GM12891 (cell line): ENCODE data around the gene AKAP9.

Source experiments
- POLR2A ChIP-seq: IDR thresholded peaks from 2 replicates; pipeline ENCODE4 v1.6.1; 2011; ENCODE audit warnings: low read depth, low read length, control low read depth
- POLR2AphosphoS5 ChIP-seq: IDR thresholded peaks from 2 replicates; pipeline ENCODE4 v1.6.1; 2011; ENCODE audit warnings: low read depth, low read length, control low read depth
- SPI1 ChIP-seq: IDR thresholded peaks from 2 replicates; pipeline ENCODE4 v1.6.1; 2011; ENCODE audit warnings: low read depth, low read length, control low read depth
- TAF1 ChIP-seq: IDR thresholded peaks from 2 replicates; pipeline ENCODE4 v1.6.1; 2011; ENCODE audit warnings: low read depth, low read length, control low read depth

DNA sequence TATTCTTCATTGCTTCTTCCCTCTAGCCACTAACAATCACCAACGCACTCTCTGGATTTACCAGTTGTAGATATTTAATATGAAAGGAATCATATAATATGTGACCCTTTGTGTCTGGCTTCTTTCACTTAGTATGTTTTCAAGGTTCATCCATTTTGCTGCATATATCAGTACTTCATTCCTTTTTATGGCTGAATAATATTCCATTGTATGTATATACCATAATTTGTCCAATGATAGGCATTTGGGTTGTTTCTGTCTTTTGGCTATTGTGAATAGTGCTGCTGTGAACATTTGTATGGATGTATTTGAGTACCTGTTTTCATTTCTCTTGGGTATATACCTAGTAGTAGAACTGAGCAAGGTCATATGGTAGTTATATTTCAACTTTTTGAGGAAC is 7.3 kb downstream of the AKAP9 start:
- no peak for TF ChIP-seq POLR2AphosphoS5
- no peak for TF ChIP-seq POLR2A
- no peak for TF ChIP-seq SPI1
- no peak for TF ChIP-seq TAF1
